ENCODE data around the gene AKAP12. TPM values are rescaled to one million over a fixed set of nuclear protein-coding genes. Genes with fewer than 3 reads are reported as not detected.
"Not testable (repeated sequence)": the region's sequence is repeated elsewhere in the genome, so short reads cannot be mapped to it uniquely, and the experiment has no call there.

AKAP12 gene
- total RNA-seq, 1 donor from 2014 or later, result 3.4 TPM

DNA sequence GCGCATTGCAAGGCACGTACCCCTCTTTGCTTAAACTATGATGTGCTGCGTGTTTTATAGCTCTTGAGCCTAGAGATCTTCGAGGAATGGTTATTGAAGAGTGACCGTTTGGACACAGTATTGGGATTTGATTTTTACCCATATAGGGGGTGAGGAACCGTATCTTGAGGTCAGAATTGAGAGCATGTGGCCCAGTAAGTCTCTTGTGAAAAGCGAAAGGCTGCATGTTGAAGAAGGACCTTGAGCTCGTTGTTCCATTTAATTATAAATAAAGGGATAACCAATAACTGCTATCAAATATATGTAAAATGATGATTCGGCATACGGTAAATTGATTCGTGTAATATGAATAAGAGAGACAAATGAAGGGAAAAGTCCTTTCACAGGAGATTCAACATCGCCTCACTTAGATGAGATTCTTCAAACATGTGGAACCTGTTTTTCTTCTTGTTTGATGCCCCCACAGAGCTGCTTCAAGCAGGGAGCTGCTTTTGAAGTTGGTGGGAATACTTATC is 66.6 kb downstream of the AKAP12 start:
- ATAC-seq, result no peak

DNA sequence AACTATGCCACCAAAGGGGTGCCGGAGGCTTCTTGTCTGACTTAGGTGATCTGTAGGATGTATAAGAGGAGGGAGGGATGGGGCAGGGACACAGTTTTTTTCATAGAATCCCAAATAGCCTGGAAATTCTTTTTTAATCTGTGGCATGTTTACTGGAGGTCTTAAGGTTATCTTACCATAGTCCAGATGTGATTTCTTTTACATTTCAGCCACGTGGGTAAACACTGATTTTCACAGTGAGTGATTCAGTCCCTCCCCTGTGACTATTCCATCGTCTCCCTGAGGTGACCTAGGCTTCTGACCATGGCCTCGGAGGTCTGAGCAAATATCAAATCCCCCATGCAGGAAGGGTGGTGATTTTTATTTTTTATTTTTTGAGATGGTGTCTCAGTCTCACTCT is 67.7 kb downstream of the AKAP12 start:
- DNase-seq (ENCODE audit: low spot score) (no peak), ATAC-seq (no peak)

More for the DNA sequence above, 66.6 kb downstream of the AKAP12 start:
- no peak for DNase-seq (ENCODE audit: low spot score)

DNA sequence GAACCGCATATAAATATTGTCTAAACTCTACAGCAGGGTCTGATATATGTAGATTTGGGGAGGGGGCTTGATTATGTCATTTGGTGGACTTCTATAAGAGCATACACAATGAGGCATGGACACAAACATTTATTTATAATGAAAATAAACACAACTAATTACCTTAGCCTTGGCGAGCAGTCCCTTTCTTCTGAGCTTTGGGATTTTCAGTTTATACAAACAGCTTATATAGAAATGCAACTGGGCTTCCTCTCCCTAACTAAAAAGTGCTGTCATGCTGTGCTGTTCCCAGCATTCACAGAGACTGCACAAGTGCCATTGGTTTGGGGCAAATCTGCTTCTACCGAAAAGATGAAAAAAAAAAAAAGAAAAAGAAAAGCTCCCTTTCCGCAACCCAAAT is 69.9 kb downstream of the AKAP12 start:
- DNase-seq (ENCODE audit: low spot score), result no peak
- ATAC-seq, result no peak

DNA sequence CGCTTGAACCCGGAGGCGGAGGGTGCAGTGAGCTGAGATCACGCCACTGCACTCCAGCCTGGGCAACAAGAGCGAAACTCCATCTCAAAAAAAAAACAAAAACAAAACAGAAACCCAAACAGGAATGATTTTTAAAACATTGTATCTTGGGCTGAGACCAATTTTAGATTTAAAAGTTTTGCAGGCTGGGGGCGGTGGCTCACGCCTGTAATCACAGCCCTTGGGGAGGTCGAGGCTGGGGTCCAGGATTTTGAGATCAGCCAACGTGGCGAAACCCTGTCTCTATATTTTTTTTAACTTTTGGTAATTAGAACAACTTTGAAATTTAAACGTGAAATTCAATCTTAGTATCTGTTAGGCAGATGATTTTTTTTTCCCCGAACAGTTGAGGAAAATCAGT is 70.5 kb downstream of the AKAP12 start:
- DNase-seq (ENCODE audit: low spot score), result no peak
- no peak for ATAC-seq

DNA sequence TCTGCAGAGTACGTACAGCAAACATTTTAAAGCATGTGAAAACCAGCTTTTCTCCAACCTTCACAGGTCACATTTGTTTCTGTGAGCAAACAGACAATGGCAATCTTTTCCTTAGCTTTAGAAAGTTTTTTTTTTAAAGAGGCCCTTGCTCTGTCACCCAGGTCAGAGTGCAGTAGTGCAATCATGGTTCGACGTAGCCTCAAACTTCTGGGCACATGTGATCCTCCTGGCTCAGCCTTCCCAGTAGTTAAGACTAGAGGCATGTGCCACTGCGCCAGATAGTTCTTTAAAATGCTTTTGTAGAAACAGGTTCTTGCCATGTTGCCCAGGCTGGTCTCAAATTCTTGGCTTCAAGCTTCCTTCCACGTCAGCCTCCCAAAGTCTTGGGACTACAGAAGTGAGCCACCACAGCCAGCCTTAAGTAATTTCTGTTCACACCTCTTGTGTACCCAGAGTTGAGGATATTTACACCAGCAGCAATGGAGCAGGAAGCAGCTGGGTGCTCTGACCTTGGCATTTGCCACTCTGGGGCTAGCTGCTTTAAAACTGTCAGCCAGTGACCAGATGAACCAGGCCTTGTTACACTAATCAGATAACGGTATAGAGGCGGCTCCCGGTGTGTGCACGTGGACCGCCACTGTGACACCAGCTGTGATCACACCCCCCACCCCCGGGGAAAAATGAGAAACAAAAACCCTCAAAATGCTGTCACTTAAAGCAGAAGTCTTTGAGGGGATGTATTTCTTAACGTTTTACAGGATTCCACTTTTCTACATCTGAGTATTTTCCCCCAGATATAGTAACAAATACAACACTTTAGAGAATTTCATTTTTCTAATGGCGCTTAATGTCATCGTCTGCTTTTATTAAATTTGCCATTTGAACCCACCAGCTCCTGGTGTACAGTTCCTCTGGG is 71.3 kb downstream of the AKAP12 start:
- ATAC-seq, result no peak
- no peak for DNase-seq (ENCODE audit: low spot score)

DNA sequence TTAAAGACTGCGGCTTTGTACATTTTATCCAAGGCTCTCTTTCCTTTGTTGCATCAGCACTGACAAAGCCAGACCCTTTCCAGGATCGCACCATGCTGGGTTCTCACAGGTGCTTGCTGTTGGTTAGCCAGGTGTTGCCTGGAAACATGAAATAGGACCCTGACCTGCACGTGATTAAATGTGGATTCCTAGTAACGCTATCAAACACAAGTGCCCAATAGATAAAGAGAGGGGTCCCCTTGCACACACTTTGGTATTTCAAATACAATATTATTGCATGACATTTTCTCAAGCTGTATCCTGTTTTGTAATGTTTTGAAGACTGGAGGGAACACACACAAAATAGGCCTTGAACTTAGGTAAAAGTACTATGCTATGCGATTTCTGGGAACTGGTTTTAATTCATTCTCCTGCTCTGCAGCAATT is 73.3 kb downstream of the AKAP12 start:
- no peak for ATAC-seq
- DNase-seq (ENCODE audit: low spot score), result no peak

DNA sequence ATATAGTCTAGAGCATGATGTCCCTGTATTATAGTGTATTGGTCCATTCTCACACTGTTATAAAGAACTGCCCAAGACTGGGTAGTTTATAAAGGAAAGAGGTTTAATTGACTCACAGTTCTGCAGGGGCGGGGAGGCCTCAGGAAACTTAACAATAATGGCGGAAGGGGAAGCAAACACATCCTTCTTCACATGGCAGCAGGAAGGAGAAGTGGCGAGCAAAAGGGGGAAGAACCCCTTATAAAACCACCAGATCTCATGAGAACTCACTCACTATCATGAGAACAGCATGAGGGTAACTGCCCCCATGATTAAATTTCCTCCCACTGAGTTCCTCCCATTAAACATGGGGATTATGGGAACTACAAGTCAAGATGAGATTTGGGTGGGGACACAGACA is 75.9 kb downstream of the AKAP12 start:
- DNase-seq (ENCODE audit: low spot score); ATAC-seq: not testable (repeated sequence)

DNA sequence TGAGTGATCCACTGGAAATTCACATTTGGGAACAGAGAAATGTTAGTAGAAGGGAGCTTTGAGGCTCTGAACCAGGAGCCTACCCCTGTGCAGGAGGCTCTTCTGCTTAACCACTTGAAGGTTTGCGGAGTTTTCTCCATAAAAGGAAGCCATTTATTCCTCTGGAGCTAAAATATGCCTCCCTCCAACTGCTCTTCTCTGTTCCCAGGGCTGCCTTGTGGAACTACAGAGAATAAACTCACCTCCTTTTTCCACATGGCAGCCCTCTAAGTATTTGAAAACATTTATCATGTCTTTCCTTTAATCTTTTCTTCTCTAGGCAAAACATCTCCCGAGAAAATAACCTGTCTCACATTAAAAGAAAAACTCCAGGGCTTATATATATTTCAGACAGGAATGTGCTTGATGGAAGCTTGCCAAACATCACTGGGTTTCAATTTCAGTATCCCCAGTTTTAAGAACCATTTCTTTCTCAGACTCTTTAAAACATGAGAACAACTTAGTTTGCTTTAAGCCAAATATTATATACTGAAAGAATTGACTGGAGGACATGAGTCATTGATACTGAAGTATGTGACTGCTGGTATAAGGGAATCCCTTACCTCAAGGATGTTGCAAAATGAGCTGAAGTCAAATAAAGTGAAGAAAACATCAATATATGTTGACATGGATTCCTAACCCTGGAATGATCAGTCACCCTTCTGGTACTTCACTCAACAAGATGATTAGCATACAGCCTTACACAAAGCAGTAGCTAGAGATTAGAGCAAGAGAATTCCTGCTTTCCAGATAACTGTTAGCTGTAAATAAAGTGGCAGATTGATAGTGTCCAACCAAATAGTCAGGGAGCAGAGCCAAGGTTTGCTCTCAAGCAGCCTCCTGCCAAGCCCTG is 77.6 kb downstream of the AKAP12 start:
- ATAC-seq, result no peak
- DNase-seq (ENCODE audit: low spot score), result no peak

DNA sequence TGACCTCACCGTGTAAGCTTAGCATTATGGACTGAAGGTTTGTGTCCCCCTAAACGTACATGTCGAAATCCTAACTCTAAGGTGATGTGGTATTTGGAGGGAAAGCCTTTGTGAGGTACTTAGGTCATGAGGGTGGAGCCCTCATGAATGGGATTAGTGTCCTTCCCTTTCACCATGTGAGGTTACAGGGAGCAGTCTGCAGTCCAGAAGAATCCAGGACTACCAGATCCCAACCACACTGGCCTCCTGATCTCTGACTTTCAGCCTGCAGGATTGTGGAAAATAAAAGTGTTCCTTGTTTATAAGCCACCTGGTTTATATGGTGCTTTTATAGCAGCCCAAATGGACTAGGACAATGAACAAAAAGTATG is 78.2 kb downstream of the AKAP12 start:
- ATAC-seq (no peak), DNase-seq (ENCODE audit: low spot score) (no peak)

DNA sequence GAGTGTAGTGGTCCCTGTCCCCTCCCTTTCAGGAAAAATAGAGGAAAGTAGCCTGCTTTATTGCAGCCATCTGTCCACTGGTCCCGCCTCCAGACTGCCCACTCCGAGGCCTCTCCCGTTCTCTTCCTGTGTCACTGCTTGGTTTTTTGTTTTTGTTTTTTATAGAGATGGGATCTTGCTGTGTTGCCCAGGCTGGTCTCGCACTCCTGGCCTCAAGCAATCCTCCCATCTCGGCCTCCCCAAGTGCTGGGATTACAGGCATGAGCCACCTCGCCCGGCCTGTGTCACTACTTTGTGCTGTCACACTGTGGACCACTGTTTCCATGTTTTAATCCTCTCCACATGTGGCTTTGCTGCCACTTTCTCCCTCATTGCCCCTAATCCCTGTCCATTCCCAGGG is 80.4 kb downstream of the AKAP12 start:
- no peak for DNase-seq (ENCODE audit: low spot score)
- no peak for ATAC-seq

DNA sequence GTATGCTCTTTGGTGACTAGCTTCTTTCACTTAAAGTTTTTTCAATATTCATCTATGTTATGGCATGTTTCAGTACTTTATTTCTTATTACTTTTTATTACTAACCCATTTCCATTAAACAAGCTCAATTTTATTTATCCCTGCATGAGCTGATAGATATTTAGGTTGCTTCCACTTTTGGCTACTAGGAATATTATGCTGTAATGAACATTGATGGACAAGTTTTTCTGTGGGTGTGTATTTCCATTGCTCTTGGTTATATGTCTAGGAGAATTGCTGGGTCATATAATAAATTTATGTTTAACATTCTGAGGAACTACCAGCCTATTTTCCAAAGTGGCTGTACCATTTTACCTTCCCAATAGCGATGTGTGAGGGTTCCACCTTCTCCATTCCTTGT is 81.7 kb downstream of the AKAP12 start:
- ATAC-seq (no peak), DNase-seq (ENCODE audit: low spot score) (no peak)

DNA sequence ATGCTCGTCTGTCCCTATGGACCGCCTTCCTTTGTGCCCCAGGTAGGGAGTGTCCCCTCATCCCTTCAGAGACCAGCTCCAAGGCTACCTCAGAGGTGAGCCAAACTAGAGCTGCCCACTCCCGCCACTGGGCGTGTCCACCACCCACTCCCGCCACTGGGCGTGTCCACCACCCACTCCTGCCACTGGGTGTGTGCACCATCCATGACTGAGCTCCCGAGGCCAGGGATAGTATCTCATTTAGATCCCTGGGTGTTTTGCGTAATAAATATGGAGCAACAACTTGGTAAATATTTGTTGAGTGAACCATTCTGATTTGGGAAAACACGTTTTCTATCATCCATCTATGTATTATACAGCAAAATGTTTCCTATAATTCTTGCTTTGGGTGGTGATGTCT is 82.8 kb downstream of the AKAP12 start:
- DNase-seq (ENCODE audit: low spot score) (no peak), ATAC-seq (no peak)

DNA sequence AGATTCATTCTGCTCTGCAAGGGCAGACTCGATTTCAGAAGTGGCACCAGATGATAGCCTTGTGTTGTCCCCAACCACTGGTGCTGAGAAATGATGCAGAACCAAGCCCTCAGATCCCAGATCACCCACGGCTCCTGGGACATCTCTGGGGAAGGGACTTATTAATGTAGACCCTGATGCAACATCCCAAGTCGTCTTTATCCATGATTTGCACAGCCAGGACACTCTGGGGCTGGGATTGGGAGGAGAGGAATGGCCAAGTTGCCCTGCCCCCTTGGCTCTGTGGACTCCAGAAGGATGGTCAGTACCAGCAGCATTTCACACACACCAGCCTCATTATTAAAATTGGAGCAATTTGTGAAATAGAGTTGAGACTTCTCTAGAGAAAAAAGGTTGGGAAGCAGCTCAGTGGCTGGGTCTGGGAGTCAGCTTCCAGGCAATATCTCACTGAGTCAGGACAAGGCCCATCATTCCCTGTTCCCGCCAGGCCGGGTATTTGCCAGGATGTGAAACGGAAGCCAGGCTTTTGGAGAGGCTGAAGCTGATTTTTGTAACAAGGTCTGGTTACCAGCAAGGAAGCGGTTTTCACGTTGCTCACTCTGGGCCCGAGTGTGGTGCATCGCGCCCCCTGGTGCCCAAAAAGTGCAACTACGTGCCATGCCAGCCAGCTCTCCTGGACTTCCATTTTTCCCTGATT is 84.2 kb downstream of the AKAP12 start:
- ATAC-seq (peak; percentile 93), DNase-seq (ENCODE audit: low spot score) (peak; percentile 81)

DNA sequence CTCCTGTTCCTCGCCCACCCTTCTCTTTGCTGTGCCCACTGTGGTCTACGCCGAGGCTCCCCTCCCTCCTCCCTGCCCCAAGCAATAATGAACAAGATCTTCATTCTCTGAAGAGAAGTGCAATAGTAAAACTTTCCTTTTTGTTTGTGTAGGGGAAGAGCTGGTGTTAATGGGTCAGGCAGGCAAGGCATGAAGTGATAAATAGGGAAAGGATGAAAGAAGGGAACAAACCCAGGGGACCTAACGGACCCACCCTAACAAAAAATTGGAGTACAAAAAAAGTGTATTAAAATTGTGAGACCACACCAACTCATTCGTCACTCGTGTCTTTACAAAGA is 84.7 kb downstream of the AKAP12 start:
- DNase-seq (ENCODE audit: low spot score) (no peak), ATAC-seq (peak; percentile 5)

DNA sequence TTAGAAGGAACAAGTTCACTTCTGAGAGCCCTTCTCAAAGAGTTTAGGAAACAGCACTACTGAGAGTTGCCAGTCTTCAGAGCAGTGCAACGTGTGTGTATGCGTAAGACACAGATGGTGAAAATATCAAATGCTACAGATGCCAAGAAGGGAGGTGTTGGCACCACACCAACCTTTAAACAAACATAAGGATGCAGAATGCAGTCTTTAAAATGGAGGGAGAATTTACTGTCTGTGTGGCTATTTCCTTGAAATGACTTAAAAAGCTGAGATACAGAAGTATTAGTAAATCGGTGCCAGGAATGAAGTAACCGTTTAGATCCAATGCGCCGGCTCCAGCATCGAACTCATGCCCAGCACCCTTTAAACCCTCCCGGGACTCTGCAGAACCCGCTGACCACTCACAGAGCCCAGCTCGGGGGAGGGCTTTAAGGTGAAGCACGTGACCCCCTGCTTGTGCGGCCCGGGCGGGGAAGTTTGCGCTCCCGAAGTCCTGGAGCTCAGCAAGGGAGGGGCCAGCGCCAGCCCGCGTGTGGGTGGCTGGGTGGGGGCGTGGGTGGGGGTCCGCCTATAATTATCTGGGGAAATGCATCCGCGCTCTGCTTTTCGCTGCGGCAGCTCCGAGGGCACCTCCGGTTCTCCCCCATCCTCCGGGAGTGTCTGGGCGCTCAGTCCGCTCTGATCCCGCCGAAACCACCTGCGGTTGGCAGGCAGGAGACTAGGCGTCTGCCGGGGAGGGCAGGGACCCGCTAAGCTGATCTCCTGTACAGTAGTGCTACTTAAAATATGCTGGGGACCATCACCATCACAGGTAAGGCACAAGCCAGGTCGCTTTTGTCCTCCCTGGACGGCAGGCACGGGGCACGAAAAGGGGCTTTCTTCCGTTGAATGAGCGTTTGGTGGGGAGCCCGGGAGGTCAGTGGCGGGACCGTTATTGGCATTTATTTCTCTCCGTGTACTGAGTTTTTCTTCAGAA is 85.6 kb downstream of the AKAP12 start:
- DNase-seq (ENCODE audit: low spot score) (peak; percentile 50), ATAC-seq (peak; percentile 71)

DNA sequence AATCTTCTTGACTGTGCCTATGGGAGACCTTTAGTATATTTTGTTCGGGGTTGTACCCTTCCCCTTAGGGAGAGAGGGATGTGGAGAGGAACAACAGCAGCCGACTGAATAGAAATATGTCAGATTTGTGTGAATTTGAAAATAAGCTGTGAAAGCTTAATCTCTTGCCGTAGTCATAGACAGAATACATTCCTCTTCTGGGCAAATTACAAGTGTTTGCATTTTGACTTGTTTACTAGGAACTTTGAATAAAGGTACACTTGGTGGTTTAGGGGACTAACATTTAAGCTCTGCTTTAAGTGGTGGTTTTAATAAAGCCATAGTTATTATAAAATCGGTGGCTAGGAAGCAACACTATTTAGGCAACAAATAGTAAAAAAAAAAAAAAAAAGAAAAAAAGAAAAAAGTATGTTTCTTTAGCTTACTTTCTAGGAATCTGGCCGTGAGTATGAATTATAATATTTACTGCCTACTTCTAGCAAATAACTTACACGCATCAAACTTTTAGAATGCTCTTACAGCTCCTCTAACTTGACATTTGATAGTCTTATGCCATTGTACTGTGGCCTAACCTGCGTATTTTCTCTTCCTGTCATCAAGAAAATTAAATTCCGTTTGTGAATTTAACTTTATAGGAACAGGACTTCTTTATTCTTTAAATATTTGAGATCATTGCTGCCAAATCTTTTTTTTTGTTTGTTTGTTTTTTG is 86.5 kb downstream of the AKAP12 start:
- DNase-seq (ENCODE audit: low spot score), result no peak
- no peak for ATAC-seq

DNA sequence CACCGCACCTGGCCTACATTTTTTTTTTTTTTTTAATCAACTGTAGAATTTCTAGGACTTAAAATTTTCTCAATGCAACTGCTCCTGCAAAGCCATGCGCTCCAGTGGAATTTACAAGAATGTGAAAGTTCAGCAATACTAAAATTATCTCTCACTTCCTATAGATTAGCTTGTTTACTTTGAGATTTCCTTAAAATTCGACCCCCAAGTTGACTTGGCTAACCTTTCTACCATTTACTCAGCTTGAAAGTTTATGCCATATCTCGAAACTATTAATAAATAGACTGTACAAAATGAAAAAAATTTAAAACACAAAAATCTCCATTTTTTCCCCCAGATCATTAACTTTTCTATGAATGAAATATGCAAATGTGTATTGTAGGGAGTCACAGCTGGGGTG is 87.3 kb downstream of the AKAP12 start:
- DNase-seq (ENCODE audit: low spot score) (no peak), ATAC-seq (no peak)

DNA sequence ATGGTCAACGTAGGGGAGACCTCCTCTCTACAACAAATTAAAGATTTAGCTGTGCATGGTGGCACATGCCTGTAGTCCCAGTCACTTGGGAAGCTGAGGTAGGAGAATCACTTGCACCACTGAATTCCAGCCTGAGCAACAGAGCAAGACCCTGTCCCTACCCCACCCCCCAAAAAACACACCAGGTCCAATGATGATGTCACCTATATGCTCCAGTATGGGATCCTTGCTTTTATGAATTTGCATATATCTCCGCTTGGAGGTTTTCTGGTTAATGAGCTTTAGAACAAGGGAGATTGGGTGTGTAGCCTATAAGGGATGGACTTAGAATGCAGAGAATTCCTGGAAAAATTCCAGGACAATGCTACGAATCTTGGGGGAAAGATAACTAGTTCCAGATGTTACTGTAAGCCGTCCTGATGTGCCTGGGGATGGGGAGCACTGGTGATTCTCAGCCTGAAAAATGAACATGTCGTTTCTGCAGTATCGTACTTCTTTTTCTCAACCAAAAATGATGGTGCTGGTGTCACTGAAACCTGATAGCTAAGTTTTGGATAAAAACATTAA is 90.4 kb downstream of the AKAP12 start:
- DNase-seq (ENCODE audit: low spot score), result no peak
- no peak for ATAC-seq

DNA sequence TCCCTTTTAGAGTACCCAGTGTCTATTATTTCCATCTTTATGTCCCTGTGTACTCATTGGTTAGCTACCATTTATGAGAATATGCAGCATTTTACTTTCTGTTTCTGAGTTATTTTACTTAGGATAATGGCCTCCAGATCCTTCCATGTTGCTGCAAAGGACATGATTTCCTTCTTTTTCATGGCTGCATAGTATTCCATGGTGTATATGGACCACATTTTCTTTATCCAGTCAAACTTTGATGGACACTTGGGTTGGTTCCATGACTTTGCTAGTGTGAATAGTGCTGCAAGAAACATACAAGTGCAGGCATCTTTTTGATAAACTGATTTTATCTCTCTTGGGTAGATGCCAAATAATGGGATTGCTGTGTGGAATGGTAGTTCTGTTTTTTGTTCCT is 96.2 kb downstream of the AKAP12 start:
- no peak for DNase-seq (ENCODE audit: low spot score)
- ATAC-seq, result no peak
